H1 (cell line): Measurements from ENCODE around the gene TMC6. TPM values are rescaled to one million over a fixed set of nuclear protein-coding genes. Genes with fewer than 3 reads are reported as not detected.

Source experiments
- CTCF ChIA-PET: fragments of 300-600 bp; sonication (Branson Sonifier 250); formaldehyde crosslinking; loops from one replicate; lab custom pipeline; 2021; ENCODE audit not compliant: partially characterized antibody; lab: Charles Lee
- POLR2A ChIA-PET: fragments of 300-600 bp; sonication (Branson Sonifier 250); formaldehyde crosslinking; loops from one replicate; lab custom pipeline; 2021; ENCODE audit warnings: inconsistent platforms; ENCODE audit not compliant: partially characterized antibody; lab: Charles Lee
- DNase-seq, 2 experiments: peaks; one replicate each; pipeline versions ENCODE4 v3.0.0 to v3.0.0-alpha.2; 2010 to 2022; ENCODE audit warnings: low spot score in 2 of 2, low read depth in 1 of 2, mixed read lengths in 1 of 2
- FAIRE-seq: peaks from 2 replicates; lab custom pipeline; 2011; peaks lifted over from hg19 to GRCh38; lab: Jason Lieb, UNC
- H2AFZ ChIP-seq: 2 replicates; pipeline ENCODE4 v1.8.1; 2012; ENCODE audit warnings: low read length, inconsistent platforms
- H2AK5ac ChIP-seq: 2 replicates; pipeline ENCODE4 v1.6.1; 2013; ENCODE audit warnings: low read depth, low read length
- H2BK120ac ChIP-seq: replicated peaks from 2 replicates; pipeline ENCODE3; 2013; ENCODE audit warnings: low read depth, low read length, inconsistent platforms
- H2BK12ac ChIP-seq: 2 replicates; pipeline ENCODE4 v1.6.1; 2013; ENCODE audit warnings: low read depth, low read length
- H2BK15ac ChIP-seq: 2 replicates; pipeline ENCODE4 v1.6.1; 2013; ENCODE audit warnings: low read length
- H2BK20ac ChIP-seq: 2 replicates; pipeline ENCODE4 v1.6.1; 2013; ENCODE audit warnings: low read length
- H2BK5ac ChIP-seq: 2 replicates; pipeline ENCODE4 v1.6.1; 2013; ENCODE audit warnings: low read depth, low read length
- H3K14ac ChIP-seq: 2 replicates; pipeline ENCODE4 v1.6.1; 2013; ENCODE audit warnings: inconsistent platforms; ENCODE audit not compliant: insufficient read length
- H3K18ac ChIP-seq: 2 replicates; pipeline ENCODE4 v1.6.1; 2013; ENCODE audit warnings: low read length; ENCODE audit errors: extremely low read depth
- H3K23ac ChIP-seq: 2 replicates; pipeline ENCODE4 v1.6.1; 2013; ENCODE audit warnings: inconsistent platforms; ENCODE audit not compliant: insufficient read length
- H3K23me2 ChIP-seq: 2 replicates; pipeline ENCODE4 v1.6.1; 2013; ENCODE audit warnings: low read depth, low read length
- H3K27ac ChIP-seq: 2 replicates; pipeline ENCODE4 v1.6.1; 2011; ENCODE audit warnings: low read depth, low read length, inconsistent platforms
- H3K27me3 ChIP-seq, 4 experiments: replicated peaks in 1 of 4; 1 replicate in 1 of 4; 2 replicates in 3 of 4; pipeline versions ENCODE4 v1.6.1 to v1.8.1; 2011 to 2013; ENCODE audit warnings: low read length in 3 of 4, mild to moderate bottlenecking in 3 of 4, inconsistent platforms in 2 of 4, mixed read lengths in 2 of 4, moderate library complexity in 1 of 4; ENCODE audit not compliant: control insufficient read depth in 3 of 4, insufficient read depth in 3 of 4; ENCODE audit errors: extremely low read depth in 1 of 4
- H3K36me3 ChIP-seq, 4 experiments: 2 replicates each; pipeline versions ENCODE4 v1.6.1 to v1.8.1; 2011 to 2013; ENCODE audit warnings: mild to moderate bottlenecking in 4 of 4, low read length in 3 of 4, moderate library complexity in 2 of 4, control low read depth in 1 of 4, inconsistent platforms in 1 of 4; ENCODE audit not compliant: insufficient read depth in 4 of 4, control insufficient read depth in 2 of 4
- H3K4ac ChIP-seq: replicated peaks from 2 replicates; pipeline ENCODE3; 2013; ENCODE audit warnings: low read length, low read depth, mixed read lengths, inconsistent platforms; ENCODE audit not compliant: insufficient read length
- H3K4me1 ChIP-seq, 4 experiments: replicated peaks in 1 of 4; 1 replicate in 1 of 4; 2 replicates in 3 of 4; pipeline versions ENCODE4 v1.6.1 to v1.8.1; 2011 to 2013; ENCODE audit warnings: low read length in 3 of 4, inconsistent platforms in 2 of 4, mixed read lengths in 1 of 4; ENCODE audit not compliant: insufficient read depth in 4 of 4, control insufficient read depth in 3 of 4
- H3K4me2 ChIP-seq, 2 experiments: 2 replicates each; pipeline versions ENCODE4 v1.6.1 to v1.8.1; 2011 to 2013; ENCODE audit warnings: low read depth in 2 of 2, low read length in 2 of 2, control low read depth in 1 of 2, inconsistent platforms in 1 of 2, mild to moderate bottlenecking in 1 of 2; ENCODE audit not compliant: insufficient read depth in 1 of 2
- H3K4me3 ChIP-seq, 4 experiments: fragments of 200-600, 300-600 bp in 1 of 4; sonication (generic), shearing (Covaris generic), sonication (Bioruptor Twin) in 1 of 4; 2 replicates each; pipeline versions ENCODE4 v1.5.1 to v1.8.1; 2011 to 2016; ENCODE audit warnings: low read length in 4 of 4, low read depth in 3 of 4, control low read depth in 2 of 4, inconsistent platforms in 2 of 4, mild to moderate bottlenecking in 2 of 4, mixed read lengths in 1 of 4, moderate library complexity in 1 of 4; ENCODE audit not compliant: insufficient read depth in 2 of 4; ENCODE audit errors: extremely low read depth in 1 of 4
- H3K56ac ChIP-seq: replicated peaks from 2 replicates; pipeline ENCODE3; 2013; ENCODE audit warnings: low read depth, mild to moderate bottlenecking, mixed read lengths, low read length, inconsistent platforms; ENCODE audit not compliant: insufficient read length
- H3K79me1 ChIP-seq: 2 replicates; pipeline ENCODE4 v1.6.1; 2013; ENCODE audit warnings: low read depth, low read length, control low read depth
- H3K79me2 ChIP-seq, 2 experiments: 2 replicates each; pipeline versions ENCODE4 v1.6.1 to v1.8.1; 2012 to 2013; ENCODE audit warnings: low read length in 2 of 2, mild to moderate bottlenecking in 2 of 2, inconsistent platforms in 1 of 2; ENCODE audit not compliant: insufficient read depth in 2 of 2, control insufficient read depth in 1 of 2
- H3K9ac ChIP-seq, 4 experiments: replicated peaks in 1 of 4; 1 replicate in 1 of 4; 2 replicates in 3 of 4; pipeline versions ENCODE4 v1.6.1 to v1.8.1; 2011 to 2013; ENCODE audit warnings: low read depth in 3 of 4, low read length in 3 of 4, control low read depth in 2 of 4, mild to moderate bottlenecking in 2 of 4, moderate library complexity in 2 of 4, inconsistent platforms in 1 of 4; ENCODE audit errors: extremely low read depth in 1 of 4
- H3K9me3 ChIP-seq, 2 experiments: 2 replicates each; pipeline versions ENCODE4 v1.6.1 to v1.8.1; 2012 to 2013; ENCODE audit warnings: mild to moderate bottlenecking in 2 of 2, moderate library complexity in 2 of 2, control low read depth in 1 of 2, inconsistent platforms in 1 of 2, low read depth in 1 of 2, low read length in 1 of 2, mixed read lengths in 1 of 2; ENCODE audit not compliant: insufficient read depth in 2 of 2
- H4K20me1 ChIP-seq, 2 experiments: replicated peaks in 1 of 2; 2 replicates each; pipeline versions ENCODE3 to v1.8.1; 2011 to 2013; ENCODE audit warnings: inconsistent platforms in 2 of 2, low read length in 2 of 2, mild to moderate bottlenecking in 1 of 2; ENCODE audit not compliant: insufficient read depth in 2 of 2, control insufficient read depth in 1 of 2
- H4K5ac ChIP-seq: 2 replicates; pipeline ENCODE4 v1.6.1; 2013; ENCODE audit warnings: low read length, low read depth, mixed read lengths, inconsistent platforms; ENCODE audit not compliant: insufficient read length
- H4K8ac ChIP-seq: 2 replicates; pipeline ENCODE4 v1.8.0; 2013; ENCODE audit warnings: mild to moderate bottlenecking, moderate library complexity, low read length, inconsistent platforms; ENCODE audit not compliant: insufficient read depth; ENCODE audit errors: extremely low read depth
- H4K91ac ChIP-seq: replicated peaks from 2 replicates; pipeline ENCODE3; 2013; ENCODE audit warnings: low read length, mixed read lengths, inconsistent platforms; ENCODE audit not compliant: insufficient read length
- ASH2L ChIP-seq: fragments of 200-600, 300-600 bp; sonication (generic); IDR thresholded peaks from one replicate; pipeline ENCODE4 v1.7.1; 2017; ENCODE audit warnings: low read length
- ATF2 ChIP-seq: IDR thresholded peaks from 2 replicates; pipeline ENCODE4 v1.6.1; 2012; ENCODE audit warnings: low read length, inconsistent platforms
- CBX8 ChIP-seq: fragments of 300-800, 300-1000 bp; sonication (generic); IDR thresholded peaks from 2 replicates; pipeline ENCODE4 v1.7.1; 2016; ENCODE audit warnings: low read depth, low read length, borderline replicate concordance
- FOSL1 ChIP-seq: IDR thresholded peaks from 2 replicates; pipeline ENCODE4 v1.6.1; 2011; ENCODE audit warnings: mild to moderate bottlenecking, low read depth, low read length, moderate library complexity; ENCODE audit not compliant: insufficient read depth
- GABPA ChIP-seq: IDR thresholded peaks from 2 replicates; pipeline ENCODE4 v1.6.1; 2011; ENCODE audit warnings: mild to moderate bottlenecking, low read length, moderate library complexity, borderline replicate concordance; ENCODE audit not compliant: insufficient read depth
- PHF8 ChIP-seq: fragments of 200-600 bp; sonication (generic); conservative IDR thresholded peaks from 2 replicates; pipeline ENCODE4 v1.7.1; 2012; ENCODE audit warnings: low read depth, mild to moderate bottlenecking, inconsistent platforms, low read length, moderate library complexity
- YY1 ChIP-seq: IDR thresholded peaks from 2 replicates; pipeline ENCODE4 v1.6.1; 2011; ENCODE audit warnings: low read depth, mild to moderate bottlenecking, low read length
- WGBS, 2 experiments: shearing (Covaris generic) in 1 of 2; methylation state at CpG; one replicate each; pipeline versions ENCODE4 v1.1.6 to v1.1.7; 2013 to 2015; ENCODE audit warnings: low lambda C conversion rate in 2 of 2, mixed read lengths in 2 of 2, inconsistent platforms in 1 of 2, low coverage in 1 of 2, missing lambda C conversion rate in 1 of 2; ENCODE audit not compliant: insufficient replicate concordance in 2 of 2, insufficient coverage in 1 of 2, insufficient read length in 1 of 2; ENCODE audit errors: extremely low coverage in 1 of 2, missing lambda C conversion rate in 1 of 2; 5-methylcytosine and 5-hydroxymethylcytosine counted together
- polyA plus RNA-seq, 7 experiments: library from polyadenylated mRNA; depleted of rRNA in 3 of 7; stranded (reverse) in 5 of 7; unstranded in 2 of 7; fragments of >200 nt in 5 of 7; fragments of 200-250 nt in 2 of 7; gene quantifications; 1 replicate in 5 of 7; 2 replicates in 1 of 7; 4 replicates in 1 of 7; pipeline versions ENCODE4 v1.2.1 to v1.2.3, GENCODE V29; 2011 to 2013; ENCODE audit warnings: missing spikeins in 2 of 7, mixed read lengths in 2 of 7
- total RNA-seq: library from RNA; stranded (reverse); fragmentation: NEBNext Ultra II Directional; extraction: Animal tissue kit (Norgen Biotek cat#: 25700); gene quantifications from 2 replicates; pipeline ENCODE4 v1.2.1, GENCODE V29; 2021

TMC6 gene
- total and polyA plus RNA-seq, 2 of the 8 experiments (the other 6 are each of a cell fraction or from before 2014, with no cell fraction given), result 39.4 to 77.6 TPM

- no peak overlapping the region for H2BK120ac ChIP-seq
- H2BK20ac ChIP-seq, result no peak overlapping the region
- FAIRE-seq (no peak), DNase-seq (no peak)
- no peak overlapping the region for H4K5ac ChIP-seq
- TF ChIP-seq PHF8 (no peak), ASH2L (no peak), CBX8 (no peak), ATF2 (no peak), GABPA (no peak), YY1 (no peak), FOSL1 (no peak)
- H3K56ac ChIP-seq, result no peak overlapping the region
- peaks cover 14% of the 10 kb centered on the region for H3K23me2 ChIP-seq
- no peaks in the 10 kb centered on the region for H3K79me2 ChIP-seq
- no peak overlapping the region; the same call in 1 of the 2 replicates for H3K18ac ChIP-seq
- H3K36me3 ChIP-seq, result peaks cover 2 to 31% (median 12%) of the 10 kb centered on the region in 4 experiments; a peak in 5 of 8 replicates
- peak overlapping the region; percentile 55; the same call in 1 of the 2 replicates for H2BK5ac ChIP-seq
- H2BK12ac ChIP-seq, result 0 out of 2 replicates have a peak overlapping the region, but pooled peaks have one; percentile 39
- H3K14ac ChIP-seq, result no peak overlapping the region
- peaks cover 4 to 19% of the 10 kb centered on the region in 2 experiments for H4K20me1 ChIP-seq
- H2AK5ac ChIP-seq, result no peak overlapping the region
- H3K4me1 ChIP-seq, result peaks cover 0 to 23% (median 17%) of the 10 kb centered on the region in 4 experiments; a peak in 6 of 7 replicates
- H3K27me3 ChIP-seq, result peaks cover 0 to 6% (median 5%) of the 10 kb centered on the region in 4 experiments; a peak in 5 of 7 replicates
- 85% methylated on average over 24 of the region's 25 CpGs; no CpG with 5 or more reads in 1 of the 2 experiments for WGBS, 2 experiments
- H4K91ac ChIP-seq, result no peak overlapping the region
- peak overlapping the region; percentile 32 for H3K4ac ChIP-seq
- ChIA-PET CTCF (interaction anchor here (0.8 to 11.4 kb wide), 11 partner anchors 10 to 124 kb away, joined by 3 to 122 read pairs (median 5); partner anchors contain the start of genes AFMID and TK1), POLR2A (interaction anchor here (0.9 to 2.8 kb wide), 8 partner anchors 9 to 61 kb away, joined by 3 to 10 read pairs (median 4); partner anchors contain the start of genes AFMID and TK1)
- no peak overlapping the region for H3K23ac ChIP-seq
- H2AFZ ChIP-seq, result no peak overlapping the region
- H3K27ac ChIP-seq, result no peak overlapping the region
- no peak overlapping the region; the same call in 1 of the 2 replicates for H2BK15ac ChIP-seq
- H4K8ac ChIP-seq, result peak overlapping the region; percentile 71
- no peak overlapping the region for H3K4me3 ChIP-seq
- peak overlapping the region in 1 of 2 experiments; percentile 56; a peak in 1 of 4 replicates for H3K4me2 ChIP-seq
- no peak overlapping the region for H3K9ac ChIP-seq
- H3K9me3 ChIP-seq, result no peaks in the 10 kb centered on the region
- H3K79me1 ChIP-seq, result peaks cover 3% of the 10 kb centered on the region
These were observed 2.3 kb downstream of the TMC6 start for GRCh38 chr17:78125976-78126894.
